H1 (cell line): ENCODE results near the gene DPF3. TPM values are rescaled to one million over a fixed set of nuclear protein-coding genes. Genes with fewer than 3 reads are reported as not detected.

Experiments used
- RAD21 ChIP-seq, 2 experiments: IDR thresholded peaks in 1 of 2; conservative IDR thresholded peaks in 1 of 2; 2 replicates each; pipeline ENCODE4 v1.6.1; 2011; ENCODE audit warnings: low read depth in 2 of 2, low read length in 2 of 2, improper control_type of control experiment in 1 of 2, inconsistent platforms in 1 of 2, mild to moderate bottlenecking in 1 of 2, moderate library complexity in 1 of 2
- SAP30 ChIP-seq: fragments of 300-600 bp; sonication (generic); IDR thresholded peaks from 2 replicates; pipeline ENCODE4 v1.7.1; 2012; ENCODE audit warnings: low read length, moderate library complexity, mild to moderate bottlenecking, inconsistent platforms; ENCODE audit not compliant: insufficient read depth, insufficient replicate concordance
- TCF12 ChIP-seq: IDR thresholded peaks from 2 replicates; pipeline ENCODE4 v1.6.1; 2011; ENCODE audit warnings: low read depth, mild to moderate bottlenecking, low read length
- YY1 ChIP-seq: IDR thresholded peaks from 2 replicates; pipeline ENCODE4 v1.6.1; 2011; ENCODE audit warnings: low read depth, mild to moderate bottlenecking, low read length
- polyA plus RNA-seq, 7 experiments: library from polyadenylated mRNA; depleted of rRNA in 3 of 7; stranded (reverse) in 5 of 7; unstranded in 2 of 7; fragments of >200 nt in 5 of 7; fragments of 200-250 nt in 2 of 7; gene quantifications; 1 replicate in 5 of 7; 2 replicates in 1 of 7; 4 replicates in 1 of 7; pipeline versions ENCODE4 v1.2.1 to v1.2.3, GENCODE V29; 2011 to 2013; ENCODE audit warnings: missing spikeins in 2 of 7, mixed read lengths in 2 of 7
- total RNA-seq: library from RNA; stranded (reverse); fragmentation: NEBNext Ultra II Directional; extraction: Animal tissue kit (Norgen Biotek cat#: 25700); gene quantifications from 2 replicates; pipeline ENCODE4 v1.2.1, GENCODE V29; 2021
- TF ChIP-seq, protein P1 (sequence below): IDR thresholded peaks from 2 replicates; pipeline ENCODE4 v1.6.1; 2012; ENCODE audit warnings: low read length, inconsistent platforms

The DPF3 gene
- total and polyA plus RNA-seq, 2 of the 8 experiments (the other 6 are each of a cell fraction or from before 2014, with no cell fraction given), result 0.19 TPM; not detected in 1

DNA sequence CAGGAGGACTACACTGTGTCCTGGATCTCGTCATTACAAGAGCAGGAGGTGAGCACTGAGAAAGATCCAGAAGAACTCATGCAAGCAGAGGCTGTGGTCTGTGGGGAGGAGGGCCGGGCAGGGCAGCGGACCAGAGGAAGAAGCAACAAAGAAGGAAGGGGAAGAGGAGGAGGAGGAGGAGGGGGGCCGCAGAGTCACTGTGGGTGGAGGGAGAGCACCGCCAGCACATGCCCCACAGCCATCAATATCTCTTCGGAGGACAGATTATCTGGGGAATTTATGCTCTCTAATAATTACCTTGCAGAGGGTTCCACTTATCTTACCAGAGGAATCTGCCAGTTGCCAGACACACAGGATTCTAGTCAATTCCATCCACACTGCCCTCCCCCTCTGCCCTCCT lies 105.6 kb downstream of the DPF3 start (continued):
- TF ChIP-seq, protein P1, sequence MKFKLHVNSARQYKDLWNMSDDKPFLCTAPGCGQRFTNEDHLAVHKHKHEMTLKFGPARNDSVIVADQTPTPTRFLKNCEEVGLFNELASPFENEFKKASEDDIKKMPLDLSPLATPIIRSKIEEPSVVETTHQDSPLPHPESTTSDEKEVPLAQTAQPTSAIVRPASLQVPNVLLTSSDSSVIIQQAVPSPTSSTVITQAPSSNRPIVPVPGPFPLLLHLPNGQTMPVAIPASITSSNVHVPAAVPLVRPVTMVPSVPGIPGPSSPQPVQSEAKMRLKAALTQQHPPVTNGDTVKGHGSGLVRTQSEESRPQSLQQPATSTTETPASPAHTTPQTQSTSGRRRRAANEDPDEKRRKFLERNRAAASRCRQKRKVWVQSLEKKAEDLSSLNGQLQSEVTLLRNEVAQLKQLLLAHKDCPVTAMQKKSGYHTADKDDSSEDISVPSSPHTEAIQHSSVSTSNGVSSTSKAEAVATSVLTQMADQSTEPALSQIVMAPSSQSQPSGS, result no peak
- no peak for TF ChIP-seq RAD21 (IDR thresholded peaks at IDR 0.05 in 1 of 2, conservative IDR thresholded peaks at IDR 0.05 in 1 of 2; ENCODE audit: low read depth in 2 of 2, low read length in 2 of 2)
- no peak for TF ChIP-seq TCF12
- no peak for TF ChIP-seq SAP30
- no peak for TF ChIP-seq YY1
